Upper lobe of left lung (tissue), 4 donors: ENCODE results near the gene OTULIN.
A peak's percentile ranks its signal among the peaks of the same experiment; 100 is the strongest.

Experiments
- EP300 ChIP-seq, 4 donors: sonication (generic); formaldehyde crosslinking; IDR thresholded peaks; one replicate each; pipeline ENCODE4 v1.5.1; 2017; ENCODE audit warnings: antibody characterized with exemption in 4 of 4, control low read depth in 2 of 4
- TF ChIP-seq, protein P1 (sequence below), 6 experiments: fragments of 450-650 bp in 4 of 6; fragments of 200-600 bp in 2 of 6; sonication (generic) in 2 of 6; IDR thresholded peaks; one replicate each; pipeline ENCODE4 v1.5.1; 2016 to 2019; ENCODE audit warnings: antibody characterized with exemption in 6 of 6

DNA sequence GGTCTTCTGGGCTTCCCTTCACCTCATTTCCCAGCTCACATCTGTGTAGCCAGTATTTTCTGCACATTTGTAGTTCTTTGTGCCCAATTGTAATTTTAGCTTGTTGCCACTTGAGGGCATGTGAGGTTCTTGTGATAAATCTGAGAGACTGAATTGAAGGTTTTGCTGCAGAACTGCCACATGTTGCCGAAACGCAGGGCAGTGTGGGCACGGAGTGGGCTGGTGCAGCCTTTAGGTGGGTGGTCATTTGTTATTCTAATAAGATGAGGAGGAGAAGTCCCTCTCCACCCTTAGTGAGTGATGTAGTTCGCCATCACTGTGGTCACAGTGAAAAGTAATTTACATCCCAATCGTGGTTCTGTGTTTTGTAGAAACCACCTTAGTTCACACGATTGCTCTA lies 21.2 kb downstream of the OTULIN start:
- TF ChIP-seq, protein P1, sequence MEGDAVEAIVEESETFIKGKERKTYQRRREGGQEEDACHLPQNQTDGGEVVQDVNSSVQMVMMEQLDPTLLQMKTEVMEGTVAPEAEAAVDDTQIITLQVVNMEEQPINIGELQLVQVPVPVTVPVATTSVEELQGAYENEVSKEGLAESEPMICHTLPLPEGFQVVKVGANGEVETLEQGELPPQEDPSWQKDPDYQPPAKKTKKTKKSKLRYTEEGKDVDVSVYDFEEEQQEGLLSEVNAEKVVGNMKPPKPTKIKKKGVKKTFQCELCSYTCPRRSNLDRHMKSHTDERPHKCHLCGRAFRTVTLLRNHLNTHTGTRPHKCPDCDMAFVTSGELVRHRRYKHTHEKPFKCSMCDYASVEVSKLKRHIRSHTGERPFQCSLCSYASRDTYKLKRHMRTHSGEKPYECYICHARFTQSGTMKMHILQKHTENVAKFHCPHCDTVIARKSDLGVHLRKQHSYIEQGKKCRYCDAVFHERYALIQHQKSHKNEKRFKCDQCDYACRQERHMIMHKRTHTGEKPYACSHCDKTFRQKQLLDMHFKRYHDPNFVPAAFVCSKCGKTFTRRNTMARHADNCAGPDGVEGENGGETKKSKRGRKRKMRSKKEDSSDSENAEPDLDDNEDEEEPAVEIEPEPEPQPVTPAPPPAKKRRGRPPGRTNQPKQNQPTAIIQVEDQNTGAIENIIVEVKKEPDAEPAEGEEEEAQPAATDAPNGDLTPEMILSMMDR (IDR thresholded peaks at IDR 0.05) = peak in 5 of 6 experiments; percentile 41 to 57 (median 45)
- TF ChIP-seq EP300 (IDR thresholded peaks at IDR 0.05) = no peak
